ENCODE results near the gene DOCK6. TPM values are rescaled to one million over a fixed set of nuclear protein-coding genes. Genes with fewer than 3 reads are reported as not detected.
A peak's percentile ranks its signal among the peaks of the same experiment; 100 is the strongest.

The DOCK6 gene
- total and polyA plus RNA-seq, 2 of the 13 experiments (the other 11 are each of a cell fraction or from before 2014, with no cell fraction given): 5.4 to 38.1 TPM

GRCh38 chr19:11265785-11266236 lies 3.5 kb upstream of the DOCK6 start (continued):
- TF ChIP-seq ZNF629 (CRISPR knock-in tag; conservative IDR thresholded peaks at IDR 0.05) (peak; percentile 73), MBNL3 (CRISPR knock-in tag; conservative IDR thresholded peaks at IDR 0.05) (no peak), ZFY (CRISPR knock-in tag; IDR thresholded peaks at IDR 0.05) (peak; percentile 80), KDM2A (CRISPR knock-in tag; IDR thresholded peaks at IDR 0.05; ENCODE audit: borderline replicate concordance, low read depth) (peak; percentile 83; the same call in 1 of the 2 replicates), RARG (CRISPR knock-in tag; IDR thresholded peaks at IDR 0.05; ENCODE audit: low read depth) (no peak), GTF2F1 (IDR thresholded peaks at IDR 0.05; ENCODE audit: low read length) (no peak), KLF9 (CRISPR knock-in tag; IDR thresholded peaks at IDR 0.05; ENCODE audit: low read depth) (peak; percentile 91; the same call in 1 of the 2 replicates), TCF7L2 (IDR thresholded peaks at IDR 0.05; ENCODE audit: low read depth, low read length) (no peak), KDM1A (CRISPR knock-in tag; IDR thresholded peaks at IDR 0.05) (peak; percentile 84), ZNF501 (CRISPR knock-in tag; IDR thresholded peaks at IDR 0.05) (peak; percentile 90), PRDM15 (CRISPR knock-in tag; IDR thresholded peaks at IDR 0.05) (peak; percentile 24; the same call in 1 of the 2 replicates), TFAP4 (IDR thresholded peaks at IDR 0.05; ENCODE audit: borderline replicate concordance, low read depth) (peak; percentile 100), CREM (IDR thresholded peaks at IDR 0.05) (peak; percentile 66; the same call in 1 of the 2 replicates), CREM (CRISPR knock-in tag; IDR thresholded peaks at IDR 0.05) (no peak), GATAD2A (CRISPR knock-in tag; IDR thresholded peaks at IDR 0.05) (peak; percentile 97), ATF1 (CRISPR knock-in tag; IDR thresholded peaks at IDR 0.05) (peak; percentile 24; the same call in 1 of the 2 replicates), ZNF335 (CRISPR knock-in tag; IDR thresholded peaks at IDR 0.05) (peak; percentile 85; the same call in 1 of the 2 replicates), ZNF605 (CRISPR knock-in tag; IDR thresholded peaks at IDR 0.05) (peak; percentile 94; the same call in 1 of the 2 replicates), RBM39 (IDR thresholded peaks at IDR 0.05; ENCODE audit: low read depth, low read length, poor library complexity, severe bottlenecking) (no peak), ZNF747 (CRISPR knock-in tag; IDR thresholded peaks at IDR 0.05; ENCODE audit: borderline replicate concordance) (peak; percentile 98), ZNF781 (CRISPR knock-in tag; IDR thresholded peaks at IDR 0.05; ENCODE audit: borderline replicate concordance, not compliant biosample characterization) (no peak), NFKBIZ (CRISPR knock-in tag; IDR thresholded peaks at IDR 0.05) (no peak), DRAP1 (CRISPR knock-in tag; IDR thresholded peaks at IDR 0.05) (peak; percentile 84), TOE1 (CRISPR knock-in tag; IDR thresholded peaks at IDR 0.05) (peak; percentile 27; the same call in 1 of the 2 replicates), ZNF644 (CRISPR knock-in tag; IDR thresholded peaks at IDR 0.05; ENCODE audit: low read depth) (peak; percentile 84), AGO1 (IDR thresholded peaks at IDR 0.05; ENCODE audit: low read depth, low read length, poor library complexity, severe bottlenecking) (no peak), KAT2B (IDR thresholded peaks at IDR 0.05; ENCODE audit: borderline replicate concordance, low read depth, low read length) (no peak), FOSL1 (CRISPR knock-in tag; IDR thresholded peaks at IDR 0.05; ENCODE audit: borderline replicate concordance) (peak; percentile 61; the same call in 1 of the 2 replicates), MXD4 (CRISPR knock-in tag; IDR thresholded peaks at IDR 0.05) (peak; percentile 95)

Data from HepG2 (cell line).